Liver (tissue), 9 donors: ENCODE measurements around the gene OR1I1. TPM values are rescaled to one million over a fixed set of nuclear protein-coding genes. Genes with fewer than 3 reads are reported as not detected.

Experiments
- DNase-seq: peaks from one replicate; pipeline ENCODE4 v3.0.0-alpha.2; 2017; ENCODE audit warnings: low spot score
- H3K27ac ChIP-seq, 2 donors: one replicate each; pipeline ENCODE4 v1.7.0; 2013; ENCODE audit warnings: inconsistent platforms in 2 of 2, low read length in 2 of 2, control low read depth in 1 of 2, low read depth in 1 of 2, mild to moderate bottlenecking in 1 of 2
- H3K27me3 ChIP-seq, 4 donors: one replicate each; pipeline versions ENCODE4 v1.6.1 to v1.7.0; 2013; ENCODE audit warnings: low read length in 3 of 4, inconsistent platforms in 1 of 4, mild to moderate bottlenecking in 1 of 4, moderate library complexity in 1 of 4; ENCODE audit not compliant: control insufficient read depth in 4 of 4, insufficient read depth in 4 of 4
- H3K36me3 ChIP-seq, 4 donors: one replicate each; pipeline versions ENCODE4 v1.6.1 to v1.7.0; 2013; ENCODE audit warnings: low read length in 3 of 4, mild to moderate bottlenecking in 3 of 4, low read depth in 1 of 4, moderate library complexity in 1 of 4; ENCODE audit not compliant: control insufficient read depth in 4 of 4, insufficient read depth in 3 of 4
- H3K4me1 ChIP-seq, 4 donors: one replicate each; pipeline versions ENCODE4 v1.6.1 to v1.7.0; 2013; ENCODE audit warnings: low read length in 3 of 4, mild to moderate bottlenecking in 3 of 4, moderate library complexity in 1 of 4; ENCODE audit not compliant: control insufficient read depth in 4 of 4, insufficient read depth in 4 of 4
- H3K4me3 ChIP-seq, 3 donors: one replicate each; pipeline versions ENCODE4 v1.6.1 to v1.7.0; 2013; ENCODE audit warnings: low read length in 3 of 3, control low read depth in 1 of 3, low read depth in 1 of 3, mild to moderate bottlenecking in 1 of 3
- H3K9ac ChIP-seq, 2 donors: one replicate each; pipeline ENCODE4 v1.7.0; 2013; ENCODE audit warnings: low read length in 2 of 2, mild to moderate bottlenecking in 2 of 2, moderate library complexity in 2 of 2, control low read depth in 1 of 2, low read depth in 1 of 2
- H3K9me3 ChIP-seq, 4 donors: one replicate each; pipeline versions ENCODE4 v1.6.1 to v1.7.0; 2013; ENCODE audit warnings: low read length in 3 of 4; ENCODE audit not compliant: control insufficient read depth in 4 of 4
- ATF3 ChIP-seq: IDR thresholded peaks from 2 replicates; pipeline ENCODE4 v1.6.1; 2016; ENCODE audit warnings: antibody characterized with exemption
- CTCF ChIP-seq: fragments of 150-350 bp; IDR thresholded peaks from 2 replicates; pipeline ENCODE4 v1.5.1; 2017; ENCODE audit warnings: improper control_type of control experiment, low read depth, low read length; ENCODE audit not compliant: missing input control
- EGR1 ChIP-seq, 2 donors: IDR thresholded peaks; 2 replicates each; pipeline ENCODE4 v1.6.1; 2016 to 2018; ENCODE audit warnings: antibody characterized with exemption in 2 of 2, low read depth in 2 of 2
- FOXA1 ChIP-seq: IDR thresholded peaks from 2 replicates; pipeline ENCODE4 v1.6.1; 2016; ENCODE audit warnings: antibody characterized with exemption
- FOXA2 ChIP-seq: IDR thresholded peaks from 2 replicates; pipeline ENCODE4 v1.6.1; 2016; ENCODE audit warnings: antibody characterized with exemption
- GABPA ChIP-seq, 2 donors: IDR thresholded peaks in 1 of 2; conservative IDR thresholded peaks in 1 of 2; 2 replicates each; pipeline ENCODE4 v1.6.1; 2016; ENCODE audit warnings: antibody characterized with exemption in 2 of 2, mild to moderate bottlenecking in 1 of 2, moderate library complexity in 1 of 2
- HNF4A ChIP-seq, 2 donors: conservative IDR thresholded peaks; 2 replicates each; pipeline ENCODE4 v1.6.1; 2016; ENCODE audit warnings: antibody characterized with exemption in 2 of 2, mild to moderate bottlenecking in 2 of 2
- HNF4G ChIP-seq: IDR thresholded peaks from 2 replicates; pipeline ENCODE4 v1.6.1; 2016; ENCODE audit warnings: antibody characterized with exemption
- JUND ChIP-seq, 2 donors: IDR thresholded peaks; 2 replicates each; pipeline ENCODE4 v1.6.1; 2016; ENCODE audit warnings: antibody characterized with exemption in 2 of 2
- MAX ChIP-seq: IDR thresholded peaks from 2 replicates; pipeline ENCODE4 v1.6.1; 2016; ENCODE audit warnings: antibody characterized with exemption
- NR2F2 ChIP-seq: IDR thresholded peaks from 2 replicates; pipeline ENCODE4 v1.6.1; 2016; ENCODE audit warnings: antibody characterized with exemption
- RAD21 ChIP-seq, 2 donors: IDR thresholded peaks; 2 replicates each; pipeline ENCODE4 v1.6.1; 2016; ENCODE audit warnings: antibody characterized with exemption in 2 of 2, mild to moderate bottlenecking in 2 of 2
- REST ChIP-seq: IDR thresholded peaks from 2 replicates; pipeline ENCODE4 v1.6.1; 2016; ENCODE audit warnings: antibody characterized with exemption, mild to moderate bottlenecking
- RXRA ChIP-seq, 2 donors: IDR thresholded peaks; 2 replicates each; pipeline ENCODE4 v1.6.1; 2017 to 2018; ENCODE audit warnings: antibody characterized with exemption in 2 of 2, mild to moderate bottlenecking in 1 of 2
- SP1 ChIP-seq: IDR thresholded peaks from 2 replicates; pipeline ENCODE4 v1.6.1; 2018; ENCODE audit warnings: antibody characterized with exemption, mild to moderate bottlenecking
- TAF1 ChIP-seq: conservative IDR thresholded peaks from 2 replicates; pipeline ENCODE4 v1.6.1; 2016; ENCODE audit warnings: antibody characterized with exemption, mild to moderate bottlenecking
- YY1 ChIP-seq: IDR thresholded peaks from 2 replicates; pipeline ENCODE4 v1.6.1; 2016; ENCODE audit warnings: antibody characterized with exemption, mild to moderate bottlenecking
- ZBTB33 ChIP-seq: IDR thresholded peaks from 2 replicates; pipeline ENCODE4 v1.6.1; 2016; ENCODE audit warnings: antibody characterized with exemption
- WGBS: extraction: QIAGEN DNeasy Blood & Tissue Kit; methylation state at CpG from one replicate; pipeline ENCODE4 v1.1.7; 2013; 5-methylcytosine and 5-hydroxymethylcytosine counted together
- polyA plus RNA-seq, 2 donors: library from polyadenylated mRNA; stranded (reverse) in 1 of 2; unstranded in 1 of 2; fragments of 200-250 nt in 1 of 2; fragments of >200 nt in 1 of 2; fragmentation: Nextera tagmentation in 1 of 2; extraction: Ambion mirVana in 1 of 2; gene quantifications; one replicate each; pipeline versions ENCODE4 v1.2.1 to v1.2.3, GENCODE V29; 2013 to 2015
- total RNA-seq, 2 donors: library from RNA; depleted of rRNA; stranded (reverse); fragments of >200 nt; gene quantifications; one replicate each; pipeline ENCODE4 v1.2.3, GENCODE V29; 2014
- donor health status: healthy.
- donor health status: healthy.
- donor health status: healthy.
- donor health status: healthy.
- donor health status: healthy.

Gene OR1I1
- total and polyA plus RNA-seq, 4 donors: not detected

DNA sequence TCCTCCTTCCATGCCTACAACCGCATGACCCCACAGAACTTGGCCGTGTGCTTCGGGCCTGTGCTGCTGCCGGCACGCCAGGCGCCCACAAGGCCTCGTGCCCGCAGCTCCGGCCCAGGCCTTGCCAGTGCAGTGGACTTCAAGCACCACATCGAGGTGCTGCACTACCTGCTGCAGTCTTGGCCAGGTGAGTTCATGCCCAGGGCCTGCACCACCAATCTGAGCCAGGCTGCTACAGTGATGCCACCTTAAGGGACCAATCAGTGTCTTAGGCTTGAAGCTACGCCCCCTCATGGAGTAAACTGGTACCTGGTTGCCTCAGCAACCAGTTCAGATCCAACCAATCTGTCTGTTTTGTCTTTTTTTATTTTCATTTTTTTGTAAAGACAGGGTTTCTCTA, 30.4 kb downstream of the OR1I1 start:
- 96% methylated on average over 11 of the region's 11 CpGs for WGBS
- Histone ChIP-seq H3K9ac (no peak overlapping the region), H3K27me3 (no peaks in the 10 kb centered on the region), H3K4me3 (no peak overlapping the region), H3K4me1 (peaks cover 0 to 5% (median 2%) of the 10 kb centered on the region in 4 donors), H3K27ac (no peak overlapping the region), H3K9me3 (no peaks in the 10 kb centered on the region), H3K36me3 (peaks cover 9 to 30% (median 15%) of the 10 kb centered on the region in 4 donors)
- no peak for DNase-seq
- TF ChIP-seq ATF3 (no peak), JUND (IDR thresholded peaks at IDR 0.05) (no peak), HNF4A (conservative IDR thresholded peaks at IDR 0.05) (no peak), YY1 (no peak), RXRA (IDR thresholded peaks at IDR 0.05) (no peak), ZBTB33 (no peak), RAD21 (IDR thresholded peaks at IDR 0.05) (no peak), TAF1 (no peak), FOXA2 (no peak), FOXA1 (no peak), HNF4G (no peak)

DNA sequence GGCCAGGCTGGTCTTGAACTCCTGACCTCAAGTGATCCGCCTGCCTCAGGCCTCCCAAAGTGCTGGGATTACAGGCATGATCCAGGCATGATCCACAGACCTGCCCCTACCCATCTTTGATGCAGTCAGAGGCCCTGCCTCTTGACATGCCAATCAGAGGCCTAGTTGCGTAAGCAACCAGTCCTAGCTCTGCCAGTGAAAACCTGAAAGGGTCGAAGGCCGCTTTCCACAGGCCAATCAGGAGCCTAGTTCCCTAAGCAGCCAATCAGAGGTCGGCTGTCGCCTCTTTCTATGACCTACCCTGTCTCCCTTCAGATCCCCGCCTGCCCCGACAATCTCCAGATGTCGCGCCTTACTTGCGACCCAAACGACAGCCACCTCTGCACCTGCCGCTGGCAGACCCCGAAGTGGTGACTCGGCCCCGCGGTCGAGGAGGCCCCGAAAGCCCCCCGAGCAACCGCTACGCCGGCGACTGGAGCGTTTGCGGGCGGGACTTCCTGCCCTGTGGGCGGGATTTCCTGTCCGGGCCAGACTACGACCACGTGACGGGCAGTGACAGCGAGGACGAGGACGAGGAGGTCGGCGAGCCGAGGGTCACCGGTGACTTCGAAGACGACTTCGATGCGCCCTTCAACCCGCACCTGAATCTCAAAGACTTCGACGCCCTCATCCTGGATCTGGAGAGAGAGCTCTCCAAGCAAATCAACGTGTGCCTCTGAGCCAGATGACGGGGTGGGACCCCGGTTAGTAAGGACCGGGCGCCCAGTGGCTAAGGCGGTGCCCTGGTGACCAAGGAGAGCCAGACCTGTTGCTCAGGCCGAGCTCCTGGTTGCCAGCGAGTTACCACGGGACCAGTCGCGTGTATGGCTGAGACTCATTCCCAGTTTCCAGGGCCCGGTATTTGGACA, 31.5 kb downstream of the OR1I1 start:
- 88% methylated on average over 58 of the region's 58 CpGs for WGBS
- DNase-seq: no peak
- H3K27me3 ChIP-seq: no peaks in the 10 kb centered on the region
- no peak for TF ChIP-seq GABPA (IDR thresholded peaks at IDR 0.05 in 1 of 2, conservative IDR thresholded peaks at IDR 0.05 in 1 of 2)
- TF ChIP-seq RAD21 (IDR thresholded peaks at IDR 0.05): no peak
- TF ChIP-seq EGR1 (IDR thresholded peaks at IDR 0.05; ENCODE audit: low read depth in 2 of 2): no peak
- no peak for TF ChIP-seq JUND (IDR thresholded peaks at IDR 0.05)
- TF ChIP-seq YY1: no peak
- TF ChIP-seq ATF3: no peak
- TF ChIP-seq FOXA1: no peak
- TF ChIP-seq NR2F2: no peak
- TF ChIP-seq REST: no peak
- no peak for TF ChIP-seq HNF4A (conservative IDR thresholded peaks at IDR 0.05)
- no peak for TF ChIP-seq CTCF
- TF ChIP-seq ZBTB33: no peak
- TF ChIP-seq MAX: no peak
- TF ChIP-seq FOXA2: no peak
- TF ChIP-seq RXRA (IDR thresholded peaks at IDR 0.05): no peak
- TF ChIP-seq HNF4G: no peak
- no peak for TF ChIP-seq SP1
- no peak for TF ChIP-seq TAF1
- no peak overlapping the region for H3K9ac ChIP-seq
- peaks cover 0 to 5% (median 2%) of the 10 kb centered on the region in 4 donors for H3K4me1 ChIP-seq
- H3K27ac ChIP-seq: no peak overlapping the region
- no peaks in the 10 kb centered on the region for H3K9me3 ChIP-seq
- H3K36me3 ChIP-seq: peaks cover 19 to 42% (median 24%) of the 10 kb centered on the region in 4 donors
- no peak overlapping the region for H3K4me3 ChIP-seq
